Spleen (tissue), 11 donors: ENCODE measurements around the gene SC5D. TPM values are rescaled to one million over a fixed set of nuclear protein-coding genes. Genes with fewer than 3 reads are reported as not detected.

ENCODE experiments used
- DNase-seq: peaks from one replicate; pipeline ENCODE4 v3.0.0-alpha.2; 2020
- H3K27ac ChIP-seq, 8 donors: fragments of 200-600 bp; sonication (generic) in 7 of 8; 1 replicate in 4 of 8; 2 replicates in 4 of 8; pipeline versions ENCODE4 v1.5.0 to v1.8.0; 2016 to 2021; ENCODE audit warnings: inconsistent platforms in 4 of 8, mild to moderate bottlenecking in 4 of 8, moderate library complexity in 1 of 8
- H3K27me3 ChIP-seq, 7 donors: fragments of 200-600 bp; sonication (generic) in 6 of 7; replicated peaks in 1 of 7; 1 replicate in 4 of 7; 2 replicates in 3 of 7; pipeline versions ENCODE4 v1.5.0 to v1.8.0; 2016 to 2021; ENCODE audit warnings: inconsistent platforms in 3 of 7, mild to moderate bottlenecking in 1 of 7
- H3K36me3 ChIP-seq, 6 donors: fragments of 200-600 bp; sonication (generic) in 5 of 6; 1 replicate in 4 of 6; 2 replicates in 2 of 6; pipeline versions ENCODE4 v1.5.0 to v1.8.0; 2016 to 2021; ENCODE audit warnings: inconsistent platforms in 2 of 6
- H3K4me1 ChIP-seq, 6 donors: fragments of 200-600 bp; sonication (generic) in 5 of 6; 1 replicate in 3 of 6; 2 replicates in 3 of 6; pipeline versions ENCODE4 v1.5.0 to v1.8.0; 2016 to 2021; ENCODE audit warnings: inconsistent platforms in 3 of 6
- H3K4me3 ChIP-seq, 8 donors: fragments of 200-600 bp; sonication (generic) in 7 of 8; 1 replicate in 4 of 8; 2 replicates in 4 of 8; pipeline versions ENCODE4 v1.5.0 to v1.8.0; 2016 to 2021; ENCODE audit warnings: inconsistent platforms in 4 of 8, mild to moderate bottlenecking in 4 of 8, moderate library complexity in 2 of 8
- H3K9me3 ChIP-seq, 8 donors: fragments of 200-600 bp; sonication (generic) in 7 of 8; 1 replicate in 4 of 8; 2 replicates in 4 of 8; pipeline versions ENCODE4 v1.5.0 to v1.8.0; 2016 to 2021; ENCODE audit warnings: inconsistent platforms in 4 of 8
- CTCF ChIP-seq, 11 experiments: fragments of 200-600 bp in 7 of 11; fragments of 450-650 bp in 4 of 11; sonication (generic) in 4 of 11; IDR thresholded peaks in 8 of 11; conservative IDR thresholded peaks in 3 of 11; 1 replicate in 7 of 11; 2 replicates in 4 of 11; pipeline versions ENCODE4 v1.4.0 to v1.8.0; 2016 to 2021; ENCODE audit warnings: antibody characterized with exemption in 11 of 11, inconsistent platforms in 4 of 11, mild to moderate bottlenecking in 1 of 11
- POLR2A ChIP-seq, 3 donors: fragments of 450-650 bp; IDR thresholded peaks; one replicate each; pipeline ENCODE4 v1.5.1; 2017; ENCODE audit warnings: antibody characterized with exemption in 3 of 3, mild to moderate bottlenecking in 1 of 3
- POLR2AphosphoS5 ChIP-seq, 3 donors: sonication (generic); formaldehyde crosslinking; IDR thresholded peaks; one replicate each; pipeline ENCODE4 v1.5.1; 2017; ENCODE audit warnings: antibody characterized with exemption in 3 of 3
- WGBS, 5 donors: extraction: QIAGEN DNeasy Blood & Tissue Kit in 3 of 5; methylation state at CpG; one replicate each; pipeline versions ENCODE4 v1.1.5 to v1.1.7; 2013 to 2018; 5-methylcytosine and 5-hydroxymethylcytosine counted together
- intact Hi-C: fragments of 100-400 bp; cut with DNase I; formaldehyde crosslinking; loops from one replicate; pipeline ENCODE4 v1.15.0; 2023; ENCODE audit warnings: low total_unique reads
- polyA plus RNA-seq, 3 donors: library from polyadenylated mRNA; stranded (reverse); fragments of 200-250 nt; gene quantifications; one replicate each; pipeline ENCODE4 v1.2.1, GENCODE V29; 2013
- total RNA-seq, 7 donors: library from RNA; depleted of rRNA in 3 of 7; stranded (reverse); fragments of >200 nt in 3 of 7; fragmentation: NEBNext Ultra II Directional in 4 of 7; extraction: Animal tissue kit (Norgen Biotek cat#: 25700) in 4 of 7; gene quantifications; one replicate each; pipeline versions ENCODE4 v1.1.0 to v1.2.1, GENCODE V29; 2016 to 2021
- donor health status: healthy with polysubstance abuse.
- donor health status: DM: no; HTN: no; CAD: no; lungs with moderate emphysema.
- donor health status: DM: no; HTN: no; CAD: no.
- donor health status: Bipolar disorder and iron deficiency.
- donor health status: healthy.
- donor health status: DM: no; HTN: no; CAD: no.
- donor health status: DM: yes; HTN: yes; CAD: no.

SC5D gene
- total and polyA plus RNA-seq, 10 donors, result 4.8 to 25.5 (median 17.4) TPM

GRCh38 chr11:121334973-121335710, 42.6 kb downstream of the SC5D start:
- Histone ChIP-seq H3K4me3 (no peak overlapping the region), H3K4me1 (peaks cover 1 to 49% (median 9%) of the 10 kb centered on the region in 6 donors), H3K27me3 (peaks cover 0 to 7% (median 0%) of the 10 kb centered on the region in 7 donors), H3K27ac (no peak overlapping the region), H3K36me3 (no peaks in the 10 kb centered on the region), H3K9me3 (no peaks in the 10 kb centered on the region)
- TF ChIP-seq POLR2A (IDR thresholded peaks at IDR 0.05), result no peak
- no peak for TF ChIP-seq CTCF (IDR thresholded peaks at IDR 0.05 in 8 of 11, conservative IDR thresholded peaks at IDR 0.05 in 3 of 11)
- no peak for TF ChIP-seq POLR2AphosphoS5 (IDR thresholded peaks at IDR 0.05)
- WGBS, 5 donors, result 75 to 91% (median 80%) methylated on average over 7 of the region's 7 CpGs
- no peak for DNase-seq
- intact Hi-C loops, result no loop called here

GRCh38 chr11:121336279-121336937, 43.8 kb downstream of the SC5D start:
- H3K4me3 ChIP-seq, result no peak overlapping the region
- H3K36me3 ChIP-seq, result no peaks in the 10 kb centered on the region
- DNase-seq, result no peak
- intact Hi-C loops, result no loop called here
- no peak overlapping the region for H3K27ac ChIP-seq
- H3K27me3 ChIP-seq, result no peaks in the 10 kb centered on the region
- H3K9me3 ChIP-seq, result no peaks in the 10 kb centered on the region
- TF ChIP-seq POLR2A (IDR thresholded peaks at IDR 0.05) (no peak), CTCF (IDR thresholded peaks at IDR 0.05 in 8 of 11, conservative IDR thresholded peaks at IDR 0.05 in 3 of 11) (no peak), POLR2AphosphoS5 (IDR thresholded peaks at IDR 0.05) (no peak)
- 37 to 64% (median 61%) methylated on average over 6 of the region's 6 CpGs for WGBS, 5 donors
- H3K4me1 ChIP-seq, result peaks cover 3 to 62% (median 21%) of the 10 kb centered on the region in 6 donors

GRCh38 chr11:121337078-121337477, 44.5 kb downstream of the SC5D start:
- WGBS, 5 donors, result 82 to 95% (median 85%) methylated on average over 2 of the region's 2 CpGs
- H3K4me3 ChIP-seq, result no peak overlapping the region
- TF ChIP-seq CTCF (IDR thresholded peaks at IDR 0.05 in 8 of 11, conservative IDR thresholded peaks at IDR 0.05 in 3 of 11) (no peak), POLR2A (IDR thresholded peaks at IDR 0.05) (no peak), POLR2AphosphoS5 (IDR thresholded peaks at IDR 0.05) (no peak)
- no peaks in the 10 kb centered on the region for H3K27me3 ChIP-seq
- intact Hi-C loops, result no loop called here
- DNase-seq, result no peak
- no peaks in the 10 kb centered on the region for H3K9me3 ChIP-seq
- no peaks in the 10 kb centered on the region for H3K36me3 ChIP-seq
- peaks cover 3 to 69% (median 24%) of the 10 kb centered on the region in 6 donors for H3K4me1 ChIP-seq
- H3K27ac ChIP-seq, result peak overlapping the region in 2 of 8 donors; percentile 50 to 51

- Histone ChIP-seq H3K27ac (peak overlapping the region in 4 of 8 donors; percentile 37 to 63 (median 50)), H3K4me1 (peaks cover 3 to 71% (median 24%) of the 10 kb centered on the region in 6 donors), H3K4me3 (no peak overlapping the region), H3K36me3 (no peaks in the 10 kb centered on the region), H3K27me3 (no peaks in the 10 kb centered on the region), H3K9me3 (no peaks in the 10 kb centered on the region)
- intact Hi-C loops, result no loop called here
- TF ChIP-seq CTCF (IDR thresholded peaks at IDR 0.05 in 8 of 11, conservative IDR thresholded peaks at IDR 0.05 in 3 of 11), result no peak
- TF ChIP-seq POLR2A (IDR thresholded peaks at IDR 0.05), result no peak
- TF ChIP-seq POLR2AphosphoS5 (IDR thresholded peaks at IDR 0.05), result no peak
- 67 to 88% (median 77%) methylated on average over 6 of the region's 6 CpGs for WGBS, 5 donors
- no peak for DNase-seq
These were observed 45.2 kb downstream of the SC5D start for GRCh38 chr11:121337740-121338272.
